Pancreas (tissue), 10 donors: ENCODE data around the gene OTOG. TPM values are rescaled to one million over a fixed set of nuclear protein-coding genes. Genes with fewer than 3 reads are reported as not detected.

Source experiments
- ATAC-seq, 4 donors: fragments of 200-7000 bp; cut with Tn5 transposase; one replicate each; pipeline versions ENCODE4 v1.8.0 to v1.9.1; 2020; ENCODE audit warnings: mild to moderate bottlenecking in 4 of 4, moderate library complexity in 4 of 4
- DNase-seq, 6 donors: peaks; one replicate each; pipeline ENCODE4 v3.0.0-alpha.2; 2020
- FAIRE-seq: peaks from 2 replicates; lab custom pipeline; 2012; peaks lifted over from hg19 to GRCh38; lab: Jason Lieb, UNC
- H3K27ac ChIP-seq, 4 donors: fragments of 200-600 bp; sonication (generic); 1 replicate in 3 of 4; 2 replicates in 1 of 4; pipeline versions ENCODE4 v1.5.0 to v1.8.0; 2020
- H3K27me3 ChIP-seq, 4 donors: fragments of 200-600 bp; one replicate each; pipeline ENCODE4 v1.8.0; 2021
- H3K36me3 ChIP-seq, 3 donors: fragments of 200-600 bp; sonication (generic) in 1 of 3; one replicate each; pipeline versions ENCODE4 v1.5.0 to v1.8.0; 2020 to 2021
- H3K4me1 ChIP-seq, 3 donors: fragments of 200-600 bp; one replicate each; pipeline ENCODE4 v1.8.0; 2021
- H3K4me3 ChIP-seq, 4 donors: fragments of 200-600 bp; sonication (generic) in 2 of 4; one replicate each; pipeline versions ENCODE4 v1.5.0 to v1.8.0; 2020 to 2021
- H3K9me3 ChIP-seq, 4 donors: fragments of 200-600 bp; one replicate each; pipeline ENCODE4 v1.8.0; 2021
- WGBS, 2 donors: extraction: QIAGEN DNeasy Blood & Tissue Kit; methylation state at CpG; one replicate each; pipeline ENCODE4 v1.1.7; 2013; 5-methylcytosine and 5-hydroxymethylcytosine counted together
- intact Hi-C, 3 donors: fragments of 100-400 bp; cut with DNase I; formaldehyde crosslinking; loops; one replicate each; pipeline versions ENCODE4 v1.11.1 to v1.14.2; 2022
- polyA plus RNA-seq, 2 donors: library from polyadenylated mRNA; stranded (reverse); fragments of 200-250 nt; gene quantifications; one replicate each; pipeline ENCODE4 v1.2.3, GENCODE V29; 2013
- total RNA-seq, 6 donors: library from RNA; stranded (reverse); fragmentation: NEBNext Ultra II Directional in 4 of 6; extraction: Animal tissue kit (Norgen Biotek cat#: 25700) in 4 of 6; gene quantifications; one replicate each; pipeline versions ENCODE4 v1.2.1 to v1.2.4, GENCODE V29; 2021 to 2023
- TF ChIP-seq, protein P1 (sequence below), 4 donors: fragments of 200-600 bp; sonication (generic) in 3 of 4; IDR thresholded peaks; one replicate each; pipeline versions ENCODE4 v1.5.0 to v1.8.0; 2021; ENCODE audit warnings: antibody characterized with exemption in 4 of 4
- donor health status: healthy with polysubstance abuse.
- donor health status: DM: no; HTN: no; CAD: no; lungs with moderate emphysema.
- donor health status: DM: no; HTN: no; CAD: no.
- donor health status: control.
- donor health status: control.
- donor health status: Bipolar disorder and iron deficiency.
- donor health status: DM: yes; HTN: yes; CAD: no.
- donor health status: DM: no; HTN: no; CAD: no.
- donor health status: DM: no; HTN: no; CAD: no.
- donor health status: DM: yes; HTN: yes; CAD: no.

OTOG gene
- total and polyA plus RNA-seq, 8 donors: not detected

DNA sequence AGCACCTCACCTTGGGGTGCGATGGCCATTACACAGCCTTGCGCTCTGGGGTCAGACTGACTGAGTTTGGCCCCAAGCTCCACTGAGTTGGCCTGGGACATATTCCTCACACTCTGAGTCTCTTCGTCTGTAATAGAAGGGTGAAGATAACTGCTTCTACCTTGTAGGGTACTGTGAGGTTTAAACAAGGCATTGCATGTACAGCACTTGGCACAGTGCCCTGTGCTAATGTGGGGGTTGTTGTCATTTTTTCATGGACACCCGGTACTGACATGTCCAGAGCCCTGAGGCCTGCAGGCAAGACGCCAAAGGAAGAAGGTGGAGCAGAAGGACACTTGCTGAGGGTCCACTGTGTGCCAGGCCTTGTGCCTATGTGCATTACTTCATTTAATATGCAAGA, 50.7 kb downstream of the OTOG start:
- Histone ChIP-seq H3K36me3 (no peaks in the 10 kb centered on the region), H3K27ac (no peak overlapping the region), H3K4me3 (no peak overlapping the region), H3K4me1 (no peaks in the 10 kb centered on the region), H3K27me3 (no peaks in the 10 kb centered on the region), H3K9me3 (no peaks in the 10 kb centered on the region)
- intact Hi-C loops: loop anchor here in 1 of 3 donors (10.0 kb wide), 1 partner anchor 377 kb away; no protein-coding TSS in a partner anchor
- no peak for FAIRE-seq
- DNase-seq: peak in 2 of 6 donors; percentile 6
- no peak for ATAC-seq
- TF ChIP-seq, protein P1, sequence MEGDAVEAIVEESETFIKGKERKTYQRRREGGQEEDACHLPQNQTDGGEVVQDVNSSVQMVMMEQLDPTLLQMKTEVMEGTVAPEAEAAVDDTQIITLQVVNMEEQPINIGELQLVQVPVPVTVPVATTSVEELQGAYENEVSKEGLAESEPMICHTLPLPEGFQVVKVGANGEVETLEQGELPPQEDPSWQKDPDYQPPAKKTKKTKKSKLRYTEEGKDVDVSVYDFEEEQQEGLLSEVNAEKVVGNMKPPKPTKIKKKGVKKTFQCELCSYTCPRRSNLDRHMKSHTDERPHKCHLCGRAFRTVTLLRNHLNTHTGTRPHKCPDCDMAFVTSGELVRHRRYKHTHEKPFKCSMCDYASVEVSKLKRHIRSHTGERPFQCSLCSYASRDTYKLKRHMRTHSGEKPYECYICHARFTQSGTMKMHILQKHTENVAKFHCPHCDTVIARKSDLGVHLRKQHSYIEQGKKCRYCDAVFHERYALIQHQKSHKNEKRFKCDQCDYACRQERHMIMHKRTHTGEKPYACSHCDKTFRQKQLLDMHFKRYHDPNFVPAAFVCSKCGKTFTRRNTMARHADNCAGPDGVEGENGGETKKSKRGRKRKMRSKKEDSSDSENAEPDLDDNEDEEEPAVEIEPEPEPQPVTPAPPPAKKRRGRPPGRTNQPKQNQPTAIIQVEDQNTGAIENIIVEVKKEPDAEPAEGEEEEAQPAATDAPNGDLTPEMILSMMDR (IDR thresholded peaks at IDR 0.05): no peak
- 54 to 55% methylated on average over 5 of the region's 5 CpGs for WGBS, 2 donors

DNA sequence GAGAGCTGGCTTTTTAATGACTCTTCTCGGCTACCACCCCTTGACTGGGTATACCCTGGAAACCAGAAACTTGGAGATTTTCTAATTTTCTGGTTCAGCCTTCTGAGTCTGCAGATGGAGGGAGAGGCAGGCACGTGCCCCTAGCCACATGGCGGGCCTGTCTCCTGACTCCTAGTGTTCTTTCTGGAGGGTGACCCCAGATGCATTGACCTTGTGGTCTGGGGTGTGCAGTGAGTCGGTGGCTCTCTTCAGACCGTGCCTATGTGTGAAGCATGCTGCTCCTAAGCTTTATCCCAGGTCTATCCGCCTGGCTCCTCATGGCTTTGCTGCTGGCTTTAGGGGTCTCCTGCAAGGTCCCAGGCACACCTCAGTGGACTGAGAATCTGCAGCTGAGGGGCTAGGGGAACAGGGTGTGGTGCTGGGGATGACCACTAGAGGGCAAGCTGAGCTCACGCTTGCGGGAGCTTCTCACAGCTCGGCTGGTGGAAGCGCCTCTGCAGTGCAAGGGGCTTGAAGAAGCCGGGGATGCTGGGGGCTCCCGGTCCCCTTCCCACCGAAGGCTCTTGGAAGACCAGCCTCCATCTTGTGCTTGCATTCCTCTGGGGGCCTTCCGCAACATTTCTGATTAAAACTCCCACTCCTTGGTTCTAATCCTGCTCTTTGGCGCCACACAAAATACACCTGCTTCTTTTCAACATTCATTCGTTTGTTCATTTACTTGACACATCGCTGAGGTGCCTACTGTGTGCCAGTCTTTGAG, 51.8 kb downstream of the OTOG start:
- 22 to 24% methylated on average over 17 of the region's 17 CpGs for WGBS, 2 donors
- FAIRE-seq (no peak), ATAC-seq (peak; percentile 80 to 97 (median 94)), DNase-seq (peak; percentile 26 to 93 (median 73))
- Histone ChIP-seq H3K27ac (no peak overlapping the region), H3K9me3 (no peaks in the 10 kb centered on the region), H3K4me3 (no peak overlapping the region), H3K4me1 (no peaks in the 10 kb centered on the region), H3K36me3 (no peaks in the 10 kb centered on the region), H3K27me3 (no peaks in the 10 kb centered on the region)
- intact Hi-C loops: loop anchor here in 1 of 3 donors (10.0 kb wide), 1 partner anchor 376 kb away; no protein-coding TSS in a partner anchor
- TF ChIP-seq, protein P1 (IDR thresholded peaks at IDR 0.05): peak; percentile 75 to 93 (median 88)

DNA sequence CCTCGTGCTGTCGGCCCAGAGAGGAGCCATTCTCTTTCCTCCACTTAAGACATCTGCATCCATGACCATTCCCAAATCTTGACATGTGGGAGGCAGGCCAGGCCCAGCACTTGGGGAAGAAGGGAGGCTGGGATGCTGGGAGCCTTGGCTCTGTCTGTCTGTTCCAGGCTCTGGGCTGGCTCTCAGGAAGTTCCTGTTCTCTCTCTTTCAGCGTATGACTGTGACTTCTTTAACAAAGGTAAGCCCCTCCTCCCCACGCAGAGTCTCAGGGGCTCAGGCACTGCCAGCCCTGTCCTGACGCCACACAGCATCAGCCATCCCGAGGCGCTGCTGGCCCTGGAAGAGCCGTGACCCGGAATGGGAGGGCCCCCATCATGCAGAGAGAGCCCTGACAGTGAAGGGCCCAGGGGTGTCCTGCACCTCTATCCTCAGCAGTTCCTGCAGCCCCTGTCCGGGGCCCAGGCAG, 52.4 kb downstream of the OTOG start:
- WGBS, 2 donors: 41 to 56% methylated on average over 10 of the region's 10 CpGs
- H3K27me3 ChIP-seq: no peaks in the 10 kb centered on the region
- no peaks in the 10 kb centered on the region for H3K4me1 ChIP-seq
- TF ChIP-seq, protein P1 (IDR thresholded peaks at IDR 0.05): no peak
- H3K27ac ChIP-seq: no peak overlapping the region
- DNase-seq (peak in 3 of 6 donors; percentile 5 to 41 (median 30)), FAIRE-seq (no peak), ATAC-seq (no peak)
- intact Hi-C loops: loop anchor here in 1 of 3 donors (10.0 kb wide), 1 partner anchor 375 kb away; no protein-coding TSS in a partner anchor
- H3K36me3 ChIP-seq: no peaks in the 10 kb centered on the region
- no peak overlapping the region for H3K4me3 ChIP-seq
- no peaks in the 10 kb centered on the region for H3K9me3 ChIP-seq

DNA sequence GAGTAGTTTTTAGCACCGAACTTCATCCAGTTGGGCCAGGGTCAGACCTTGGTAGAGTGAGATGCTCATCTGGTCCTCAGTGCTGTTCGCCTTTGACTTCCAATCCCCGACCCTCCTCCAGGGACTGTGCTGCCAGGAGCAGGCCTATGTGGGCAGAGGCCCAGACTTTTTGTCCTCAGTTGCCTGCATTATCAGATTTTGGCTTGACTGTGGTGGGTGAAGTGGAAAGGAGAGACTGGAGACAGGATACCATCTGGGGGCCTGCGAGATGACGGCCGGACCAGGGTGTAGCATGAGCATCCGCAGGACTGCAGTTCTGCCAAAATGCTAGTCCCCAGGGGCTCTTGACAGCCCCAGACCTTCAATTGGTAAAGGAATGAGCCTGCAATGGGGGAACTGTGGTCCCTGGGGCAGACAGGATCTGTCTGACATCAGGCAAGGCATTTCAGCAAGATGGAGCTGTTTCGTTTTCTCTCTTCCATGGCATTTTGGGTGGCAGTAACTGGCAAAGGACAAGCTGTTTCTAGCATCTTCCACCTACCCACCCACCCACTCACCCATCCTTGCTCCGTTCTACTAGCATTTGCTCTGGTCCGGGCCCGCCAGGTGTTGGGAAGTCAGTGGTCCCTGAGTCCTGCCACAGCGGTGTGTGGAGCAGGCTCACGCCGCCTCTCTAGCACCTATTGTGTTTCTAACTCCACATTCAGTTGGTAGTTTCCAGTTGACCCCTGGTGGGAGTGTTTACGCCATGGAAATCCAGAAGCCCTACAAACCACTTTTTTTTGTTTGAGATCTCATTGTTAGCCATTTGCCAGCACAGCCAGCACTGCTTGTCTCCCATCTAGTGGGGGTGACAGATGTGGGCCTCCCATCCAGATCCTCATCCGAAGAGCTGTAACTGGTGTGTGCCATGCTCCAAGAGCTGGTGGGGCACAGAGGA, 53.5 kb downstream of the OTOG start:
- Histone ChIP-seq H3K27ac (no peak overlapping the region), H3K4me3 (no peak overlapping the region), H3K4me1 (no peaks in the 10 kb centered on the region), H3K9me3 (no peaks in the 10 kb centered on the region), H3K36me3 (no peaks in the 10 kb centered on the region), H3K27me3 (no peaks in the 10 kb centered on the region)
- intact Hi-C loops: no loop called here
- TF ChIP-seq, protein P1 (IDR thresholded peaks at IDR 0.05): no peak
- FAIRE-seq (no peak), ATAC-seq (no peak), DNase-seq (no peak)
- WGBS, 2 donors: 78 to 79% methylated on average over 16 of the region's 16 CpGs
